Peyer's patch (tissue), 4 donors: Measurements from ENCODE around the gene CHRNE. TPM values are rescaled to one million over a fixed set of nuclear protein-coding genes. Genes with fewer than 3 reads are reported as not detected.
"Not testable (repeated sequence)": the region's sequence is repeated elsewhere in the genome, so short reads cannot be mapped to it uniquely, and the experiment has no call there.

Source experiments
- DNase-seq, 3 donors: peaks; one replicate each; pipeline ENCODE4 v3.0.0-alpha.2; 2017 to 2019
- H3K27ac ChIP-seq, 4 donors: fragments of 200-600 bp; sonication (generic); one replicate each; pipeline ENCODE4 v1.5.1; 2016 to 2019
- H3K27me3 ChIP-seq, 2 donors: fragments of 200-600 bp; sonication (generic); one replicate each; pipeline ENCODE4 v1.5.1; 2019
- H3K36me3 ChIP-seq, 3 donors: fragments of 200-600 bp; sonication (generic); one replicate each; pipeline ENCODE4 v1.5.1; 2016 to 2019
- H3K4me1 ChIP-seq, 4 donors: fragments of 200-600 bp; sonication (generic); one replicate each; pipeline ENCODE4 v1.5.1; 2016 to 2019
- H3K4me3 ChIP-seq, 4 donors: fragments of 200-600 bp; sonication (generic); 1 replicate in 3 of 4; 2 replicates in 1 of 4; pipeline ENCODE4 v1.5.1; 2016 to 2019; ENCODE audit warnings: mild to moderate bottlenecking in 1 of 4
- H3K9me3 ChIP-seq, 4 donors: fragments of 200-600 bp; sonication (generic); one replicate each; pipeline ENCODE4 v1.5.1; 2016 to 2019; ENCODE audit warnings: mild to moderate bottlenecking in 1 of 4
- POLR2A ChIP-seq, 2 donors: fragments of 450-650 bp; IDR thresholded peaks; one replicate each; pipeline ENCODE4 v1.5.1; 2017; ENCODE audit warnings: antibody characterized with exemption in 2 of 2, mild to moderate bottlenecking in 2 of 2, moderate library complexity in 2 of 2
- total RNA-seq, 4 donors: library from RNA; depleted of rRNA; stranded (reverse); fragments of >200 nt; gene quantifications; one replicate each; pipeline ENCODE4 v1.1.0, GENCODE V29; 2016
- TF ChIP-seq, protein P1 (sequence below), 6 experiments: fragments of 450-650 bp in 4 of 6; fragments of 200-600 bp in 2 of 6; sonication (generic) in 1 of 6; IDR thresholded peaks; one replicate each; pipeline ENCODE4 v1.5.1; 2017 to 2019; ENCODE audit warnings: antibody characterized with exemption in 6 of 6, mild to moderate bottlenecking in 3 of 6, moderate library complexity in 1 of 6

CHRNE gene
- total RNA-seq, 4 donors from 2014 or later, result not detected

DNA sequence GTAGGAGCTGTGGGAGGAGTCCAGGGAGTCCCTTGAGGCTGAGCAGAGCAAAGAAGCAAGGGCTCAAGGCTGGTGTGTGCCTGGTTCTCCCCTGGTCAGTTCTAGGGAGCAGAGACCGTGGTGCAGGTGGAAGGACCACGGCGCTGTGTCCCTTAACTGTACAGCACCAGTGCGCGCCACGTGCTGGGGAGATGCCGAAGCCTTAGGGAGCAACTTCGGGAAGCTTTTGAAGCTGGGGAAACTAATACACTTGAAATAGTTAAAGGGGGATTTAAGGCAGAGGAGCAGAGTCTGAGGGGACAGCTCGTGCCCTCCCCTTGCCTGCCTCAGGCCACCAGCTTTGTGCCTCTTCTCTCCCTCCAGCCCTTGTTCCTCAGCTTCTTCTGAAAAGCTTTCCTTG, 42.2 kb downstream of the CHRNE start:
- Histone ChIP-seq H3K36me3 (peaks cover 0 to 5% (median 0%) of the 10 kb centered on the region in 3 donors), H3K27me3 (no peaks in the 10 kb centered on the region), H3K9me3 (no peaks in the 10 kb centered on the region), H3K27ac (no peak overlapping the region), H3K4me1 (peaks cover 0 to 16% (median 0%) of the 10 kb centered on the region in 4 donors), H3K4me3 (no peak overlapping the region)
- no peak for DNase-seq
- TF ChIP-seq POLR2A (IDR thresholded peaks at IDR 0.05), result no peak
- TF ChIP-seq, protein P1, sequence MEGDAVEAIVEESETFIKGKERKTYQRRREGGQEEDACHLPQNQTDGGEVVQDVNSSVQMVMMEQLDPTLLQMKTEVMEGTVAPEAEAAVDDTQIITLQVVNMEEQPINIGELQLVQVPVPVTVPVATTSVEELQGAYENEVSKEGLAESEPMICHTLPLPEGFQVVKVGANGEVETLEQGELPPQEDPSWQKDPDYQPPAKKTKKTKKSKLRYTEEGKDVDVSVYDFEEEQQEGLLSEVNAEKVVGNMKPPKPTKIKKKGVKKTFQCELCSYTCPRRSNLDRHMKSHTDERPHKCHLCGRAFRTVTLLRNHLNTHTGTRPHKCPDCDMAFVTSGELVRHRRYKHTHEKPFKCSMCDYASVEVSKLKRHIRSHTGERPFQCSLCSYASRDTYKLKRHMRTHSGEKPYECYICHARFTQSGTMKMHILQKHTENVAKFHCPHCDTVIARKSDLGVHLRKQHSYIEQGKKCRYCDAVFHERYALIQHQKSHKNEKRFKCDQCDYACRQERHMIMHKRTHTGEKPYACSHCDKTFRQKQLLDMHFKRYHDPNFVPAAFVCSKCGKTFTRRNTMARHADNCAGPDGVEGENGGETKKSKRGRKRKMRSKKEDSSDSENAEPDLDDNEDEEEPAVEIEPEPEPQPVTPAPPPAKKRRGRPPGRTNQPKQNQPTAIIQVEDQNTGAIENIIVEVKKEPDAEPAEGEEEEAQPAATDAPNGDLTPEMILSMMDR (IDR thresholded peaks at IDR 0.05), result no peak

DNA sequence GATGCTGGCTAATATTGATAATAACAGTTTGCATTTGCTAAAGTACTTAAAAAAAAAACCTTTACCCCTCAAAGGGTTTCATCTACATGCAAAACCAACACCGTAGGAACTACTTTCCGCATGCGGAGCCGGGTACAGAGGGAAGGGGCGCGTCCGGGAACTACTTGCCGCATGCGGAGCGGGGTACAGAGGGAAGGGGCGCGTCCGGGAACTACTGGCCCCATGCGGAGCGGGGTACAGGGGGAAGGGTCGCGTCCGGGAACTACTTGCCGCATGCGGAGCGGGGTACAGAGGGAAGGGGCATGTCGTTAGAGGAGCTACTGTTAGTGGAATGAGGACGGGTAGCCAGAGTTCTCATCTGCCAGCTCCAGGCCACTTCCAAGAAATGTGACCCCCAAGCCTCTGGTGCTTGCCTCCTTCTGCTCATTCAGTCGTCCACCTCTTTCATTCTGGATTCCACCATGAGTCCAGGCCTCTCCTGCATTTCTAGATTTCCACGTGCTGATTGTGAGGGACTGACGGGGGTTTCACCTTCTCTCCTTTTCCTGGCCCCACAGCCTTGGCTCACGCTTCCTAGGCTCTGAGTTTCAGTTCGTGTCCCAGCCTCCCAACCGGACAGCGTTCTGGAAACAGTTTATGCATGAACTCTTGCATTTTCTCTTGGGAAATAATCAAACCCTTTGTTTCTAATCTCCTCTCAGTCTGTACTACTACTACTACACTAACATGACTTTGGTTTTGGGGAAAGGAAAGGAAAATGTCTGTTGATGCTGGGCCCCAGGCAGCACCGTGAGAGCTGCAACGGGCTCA, 42.9 kb downstream of the CHRNE start:
- Histone ChIP-seq H3K27me3 (no peaks in the 10 kb centered on the region), H3K27ac (no peak overlapping the region), H3K36me3 (peaks cover 0 to 5% (median 0%) of the 10 kb centered on the region in 3 donors), H3K9me3 (no peaks in the 10 kb centered on the region), H3K4me3 (no peak overlapping the region), H3K4me1 (peaks cover 0 to 16% (median 0%) of the 10 kb centered on the region in 4 donors)
- TF ChIP-seq POLR2A (IDR thresholded peaks at IDR 0.05), result no peak
- TF ChIP-seq, protein P1 (IDR thresholded peaks at IDR 0.05), result no peak
- no peak for DNase-seq

DNA sequence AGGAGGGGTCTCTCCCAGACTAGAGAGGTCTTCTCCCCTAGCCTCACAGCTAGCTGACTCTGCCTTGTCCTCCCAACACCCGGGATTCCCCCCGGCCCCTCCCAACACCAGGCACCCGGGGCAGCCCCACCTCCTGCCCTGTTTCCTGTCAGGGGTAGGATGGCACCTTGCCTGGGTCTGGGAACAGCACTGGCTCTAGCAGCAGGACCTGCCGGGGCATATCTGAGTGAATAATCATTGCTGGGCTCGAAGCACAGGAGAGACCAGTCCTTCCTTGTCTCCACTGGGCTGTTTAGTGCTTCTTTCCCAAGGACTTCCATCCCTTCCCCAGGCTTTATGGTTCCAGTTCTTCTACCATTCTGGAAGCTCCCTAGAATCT, 44.0 kb downstream of the CHRNE start:
- H3K27me3 ChIP-seq, result no peaks in the 10 kb centered on the region
- no peak overlapping the region for H3K4me3 ChIP-seq
- peak overlapping the region in 2 of 4 donors; percentile 51 to 53 for H3K27ac ChIP-seq
- H3K9me3 ChIP-seq, result no peaks in the 10 kb centered on the region
- H3K36me3 ChIP-seq, result peaks cover 0 to 9% (median 0%) of the 10 kb centered on the region in 3 donors
- peaks cover 0 to 16% (median 0%) of the 10 kb centered on the region in 4 donors for H3K4me1 ChIP-seq
- DNase-seq, result peak in 1 of 3 donors; percentile 62
- no peak for TF ChIP-seq POLR2A (IDR thresholded peaks at IDR 0.05)
- TF ChIP-seq, protein P1 (IDR thresholded peaks at IDR 0.05), result no peak

DNA sequence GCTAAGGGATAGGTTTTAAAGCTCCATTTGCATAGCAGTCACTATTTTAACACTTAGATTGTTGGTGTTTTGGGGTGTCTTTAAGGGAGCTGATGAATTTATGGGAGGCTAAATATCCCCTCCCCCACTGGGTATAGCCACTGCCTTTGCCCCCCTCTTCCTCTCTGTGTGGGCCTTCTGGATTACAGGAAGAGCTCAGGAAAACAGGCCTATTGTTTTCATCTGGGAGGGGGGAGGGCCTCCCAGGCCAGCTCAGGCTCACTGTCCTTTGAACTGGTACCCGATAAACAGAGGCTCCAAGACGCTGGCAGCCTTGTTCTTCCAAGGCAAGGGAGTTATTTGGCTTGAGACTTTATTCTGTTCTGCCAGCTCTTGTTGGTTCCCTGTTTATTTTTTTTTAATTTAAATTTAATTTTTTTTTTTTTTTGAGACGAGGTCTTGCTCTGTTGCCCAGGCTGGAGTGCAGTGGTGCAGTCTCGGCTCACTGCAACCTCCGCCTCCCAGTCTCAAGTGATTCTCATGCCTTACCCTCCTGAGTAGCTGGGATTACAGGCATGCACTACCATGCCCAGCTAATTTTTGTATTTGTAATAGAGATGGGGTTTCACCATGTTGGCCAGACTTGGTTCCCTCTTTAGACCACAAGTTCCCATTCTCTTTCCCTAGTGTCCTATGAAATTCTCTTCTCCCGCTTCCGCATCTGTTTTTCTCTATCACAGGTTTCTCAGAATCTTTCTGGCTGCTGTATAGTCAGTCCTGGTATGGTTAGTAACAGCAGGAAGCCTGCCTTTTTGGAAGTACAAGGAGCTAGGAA, 44.6 kb downstream of the CHRNE start:
- no peak for DNase-seq
- H3K9me3 ChIP-seq, result no peaks in the 10 kb centered on the region
- H3K4me3 ChIP-seq, result no peak overlapping the region
- H3K27me3 ChIP-seq, result no peaks in the 10 kb centered on the region
- peaks cover 0 to 16% (median 0%) of the 10 kb centered on the region in 4 donors for H3K4me1 ChIP-seq
- no peak for TF ChIP-seq POLR2A (IDR thresholded peaks at IDR 0.05)
- peak overlapping the region in 2 of 4 donors; percentile 51 to 53 for H3K27ac ChIP-seq
- H3K36me3 ChIP-seq, result peaks cover 0 to 9% (median 0%) of the 10 kb centered on the region in 3 donors

DNA sequence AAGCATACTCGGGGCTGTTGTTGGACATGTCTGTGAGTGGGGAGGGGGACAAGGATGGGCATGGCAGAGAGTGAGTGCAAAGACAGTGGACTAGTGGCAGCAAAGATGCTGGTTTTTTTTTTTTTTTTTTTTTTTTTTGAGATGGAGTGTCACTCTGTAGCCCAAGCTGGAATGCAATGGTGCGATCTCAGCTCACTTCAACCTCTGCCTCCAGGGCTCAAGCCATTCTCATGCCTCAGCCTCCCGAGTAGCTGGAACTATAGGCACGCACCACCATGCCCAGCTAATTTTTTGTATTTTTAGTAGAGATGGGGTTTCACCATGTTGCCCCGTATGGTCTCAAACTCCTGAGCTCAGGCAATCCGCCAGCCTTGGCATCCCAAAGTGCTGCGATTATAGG, 45.6 kb downstream of the CHRNE start:
- H3K9me3 ChIP-seq, H3K27me3 ChIP-seq, DNase-seq, H3K36me3 ChIP-seq, H3K4me3 ChIP-seq: not testable (repeated sequence)
- Histone ChIP-seq H3K27ac (peak overlapping the region in 1 of 4 donors; percentile 25), H3K4me1 (peaks cover 0 to 18% (median 0%) of the 10 kb centered on the region in 4 donors)

DNA sequence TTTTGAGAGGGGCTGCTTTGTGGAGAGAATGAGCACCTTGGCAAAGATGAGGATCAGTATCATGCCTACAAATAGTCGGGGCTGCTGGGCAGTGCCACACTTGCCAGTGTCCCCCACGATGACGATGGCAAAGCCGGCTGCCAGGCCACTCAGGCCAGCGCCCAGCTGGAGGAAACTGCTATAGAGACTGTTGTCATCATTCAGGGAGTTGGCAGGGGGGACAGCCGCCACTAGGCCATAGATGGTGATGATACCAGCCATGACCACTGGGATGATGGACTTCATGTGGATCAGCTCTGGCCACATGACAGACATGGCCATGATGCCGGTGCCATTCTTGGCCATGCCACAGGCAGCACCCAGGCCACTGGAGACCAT, 46.0 kb downstream of the CHRNE start:
- Histone ChIP-seq H3K9me3 (no peaks in the 10 kb centered on the region), H3K27me3 (no peaks in the 10 kb centered on the region), H3K27ac (no peak overlapping the region), H3K4me1 (peaks cover 0 to 22% (median 0%) of the 10 kb centered on the region in 4 donors), H3K4me3 (no peak overlapping the region), H3K36me3 (peaks cover 0 to 9% (median 0%) of the 10 kb centered on the region in 3 donors)
- no peak for TF ChIP-seq POLR2A (IDR thresholded peaks at IDR 0.05)
- TF ChIP-seq, protein P1 (IDR thresholded peaks at IDR 0.05), result no peak
- no peak for DNase-seq
